HG02840 (cell line): Measurements from ENCODE around the gene NPHP1.
"Not testable (repeated sequence)": the region's sequence is repeated elsewhere in the genome, so short reads cannot be mapped to it uniquely, and the experiment has no call there.

Experiments
- ATAC-seq: cut with Tn5 transposase; IDR thresholded peaks from one replicate; pipeline ENCODE4 v1.9.1; 2021; ENCODE audit warnings: mild to moderate bottlenecking, moderate library complexity, moderate number of reproducible peaks; ENCODE audit not compliant: unreplicated experiment, low FRiP score

The NPHP1 gene

GRCh38 chr2:110105608-110106467, 99.0 kb downstream of the NPHP1 start:
- ATAC-seq: no peak

DNA sequence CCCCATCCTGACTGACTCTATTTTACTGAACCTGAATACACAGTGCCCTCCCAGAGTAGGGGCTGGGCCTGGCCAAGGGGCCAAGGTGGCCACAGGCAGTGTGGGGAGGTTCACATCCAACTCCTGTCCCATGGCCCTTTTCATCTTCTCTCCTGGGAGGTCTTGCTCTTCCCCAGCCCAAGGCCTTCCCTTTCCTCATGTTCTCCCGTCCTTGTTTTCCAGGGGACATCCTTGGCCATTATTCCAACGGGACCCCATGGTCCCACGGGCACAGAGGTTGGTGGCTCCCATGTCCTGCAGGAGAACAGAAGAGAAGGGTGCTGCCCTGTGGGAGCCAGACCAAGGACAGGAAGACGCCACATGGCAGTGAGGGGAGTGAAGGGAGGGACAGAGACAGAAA, 99.6 kb downstream of the NPHP1 start:
- ATAC-seq: no peak

GRCh38 chr2:110104025-110104771, 100.6 kb downstream of the NPHP1 start:
- ATAC-seq: no peak

DNA sequence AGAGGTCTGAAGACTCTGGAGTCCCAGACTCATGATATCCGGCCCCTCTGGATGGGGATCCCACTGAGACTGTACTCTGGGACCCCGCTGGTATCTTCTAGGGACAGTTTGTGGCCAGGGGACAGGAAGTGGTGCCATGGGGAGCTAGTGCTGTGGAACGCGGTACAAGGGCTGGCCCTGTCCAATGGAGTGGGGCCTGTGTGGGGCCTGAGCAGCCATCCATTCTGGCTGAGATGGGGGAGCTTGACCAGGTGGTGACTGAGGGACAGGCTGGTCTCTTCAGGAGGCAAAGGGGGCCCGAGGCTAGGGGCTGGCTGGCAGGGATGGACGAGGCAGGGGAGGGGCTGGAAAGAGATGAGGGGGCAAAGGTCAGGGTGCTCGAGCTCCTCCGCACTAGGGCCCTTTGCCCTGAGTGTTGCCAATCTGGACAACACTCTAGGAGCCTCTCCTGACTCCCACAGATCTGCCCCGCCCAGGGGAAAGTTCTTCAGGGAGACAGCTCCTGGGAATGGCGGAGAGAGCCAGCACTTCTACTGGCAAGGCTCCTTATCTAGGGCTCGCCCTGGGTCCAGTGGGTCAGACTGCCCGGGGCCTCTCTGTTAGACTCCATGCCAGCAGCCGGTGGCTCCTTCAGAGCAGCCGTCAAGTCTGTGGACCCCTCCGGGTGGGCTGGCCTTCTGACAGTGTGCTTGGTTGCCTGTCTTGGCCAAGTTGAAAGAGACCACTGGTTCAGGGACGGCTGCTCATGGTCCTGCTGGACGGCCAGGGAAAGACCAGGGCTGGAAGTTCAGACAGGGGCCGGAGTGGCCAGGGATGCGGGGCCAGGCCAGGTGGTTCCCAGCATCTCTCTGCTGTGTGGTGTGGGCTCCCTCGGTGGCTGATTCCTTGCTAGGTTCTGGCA, 101.5 kb downstream of the NPHP1 start:
- ATAC-seq: no peak

GRCh38 chr2:110101901-110102803, 102.7 kb downstream of the NPHP1 start:
- no peak for ATAC-seq

DNA sequence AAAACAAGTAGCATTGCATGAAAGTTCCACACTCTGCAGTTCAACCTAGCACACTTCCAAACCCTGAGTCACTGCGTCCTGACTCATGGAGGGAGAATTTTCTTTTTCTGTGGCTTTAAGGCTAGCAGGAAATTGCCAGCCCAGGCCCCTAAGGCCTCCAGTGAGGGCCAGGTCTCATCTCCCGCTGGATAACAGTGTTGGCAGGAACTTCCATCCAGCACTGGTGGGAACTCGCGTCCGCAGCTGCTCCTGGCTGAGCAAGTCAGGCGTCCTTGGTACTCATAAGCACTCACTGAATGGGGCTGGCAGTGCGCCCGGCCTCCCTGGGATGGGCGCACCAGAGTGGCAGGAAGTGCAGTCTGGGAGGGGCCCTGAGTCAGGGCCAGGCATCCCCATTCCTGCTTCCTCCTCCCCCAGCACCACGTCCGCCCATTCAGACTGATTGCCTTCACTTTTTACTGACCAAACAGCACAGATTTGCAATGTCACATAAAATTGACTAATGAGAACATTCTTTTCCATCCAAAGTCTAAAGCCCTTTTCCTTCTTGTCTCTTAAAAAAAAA, 103.5 kb downstream of the NPHP1 start:
- no peak for ATAC-seq

DNA sequence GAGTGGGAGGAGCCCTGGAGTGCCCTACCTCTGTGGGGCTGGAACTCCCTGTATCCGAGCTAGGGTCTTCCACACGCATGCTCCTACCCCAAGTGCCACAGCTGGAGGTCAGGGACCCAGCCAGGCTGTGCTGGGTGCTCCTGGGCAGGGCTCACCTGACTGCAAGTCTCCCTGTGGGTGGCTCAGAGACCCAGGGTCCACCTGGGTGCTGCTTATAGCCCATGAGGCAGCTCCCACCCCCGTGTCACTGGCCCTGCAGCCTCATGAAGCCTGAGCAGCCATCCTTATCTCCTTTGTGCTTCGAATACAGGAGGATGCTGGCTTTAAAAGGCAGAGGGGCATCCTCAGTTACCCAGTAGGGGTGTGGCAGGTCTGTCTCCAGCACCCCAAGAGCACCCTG, 103.9 kb downstream of the NPHP1 start:
- not testable (repeated sequence) for ATAC-seq

DNA sequence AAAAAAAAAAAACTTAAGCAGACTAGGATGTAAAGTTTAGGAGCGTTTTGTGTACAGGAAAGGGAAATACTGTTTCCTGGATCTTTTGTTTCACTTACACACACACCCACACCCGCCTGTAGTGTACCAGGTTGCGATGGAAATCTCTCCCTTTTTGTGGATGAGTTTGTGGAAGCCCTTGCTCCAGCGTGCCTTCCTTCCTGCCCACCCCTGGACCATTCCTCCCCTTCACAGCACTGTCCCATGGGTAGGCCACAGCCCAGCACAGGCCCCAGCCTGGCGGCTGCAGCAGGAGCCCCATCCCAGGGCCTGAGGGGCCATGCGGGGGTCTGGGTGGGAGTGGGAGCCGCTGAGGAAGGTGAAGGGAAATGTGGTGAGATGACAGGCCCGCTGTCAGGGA, 104.3 kb downstream of the NPHP1 start:
- ATAC-seq: no peak

- no peak for ATAC-seq
Observed at GRCh38 chr2:110099471-110100225, 105.2 kb downstream of the NPHP1 start.

DNA sequence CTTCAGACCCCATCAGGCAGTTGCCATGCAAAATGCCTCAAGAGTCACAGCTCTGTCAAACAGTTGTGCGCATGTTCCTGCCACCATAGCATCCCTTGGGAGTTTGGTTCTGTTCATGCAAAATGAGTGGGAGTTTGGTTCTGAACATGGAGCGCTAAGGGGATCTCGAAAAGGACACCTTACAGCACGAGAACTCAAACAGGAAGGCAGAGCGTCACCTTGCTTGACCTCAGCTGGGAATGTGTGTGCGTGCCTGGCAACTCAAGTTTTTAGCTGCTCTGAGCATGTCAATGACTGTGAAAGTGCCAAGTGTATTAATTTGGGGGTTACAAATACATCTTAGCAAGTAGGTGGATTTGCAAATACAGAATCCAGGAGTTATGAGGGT, 105.8 kb downstream of the NPHP1 start:
- no peak for ATAC-seq

DNA sequence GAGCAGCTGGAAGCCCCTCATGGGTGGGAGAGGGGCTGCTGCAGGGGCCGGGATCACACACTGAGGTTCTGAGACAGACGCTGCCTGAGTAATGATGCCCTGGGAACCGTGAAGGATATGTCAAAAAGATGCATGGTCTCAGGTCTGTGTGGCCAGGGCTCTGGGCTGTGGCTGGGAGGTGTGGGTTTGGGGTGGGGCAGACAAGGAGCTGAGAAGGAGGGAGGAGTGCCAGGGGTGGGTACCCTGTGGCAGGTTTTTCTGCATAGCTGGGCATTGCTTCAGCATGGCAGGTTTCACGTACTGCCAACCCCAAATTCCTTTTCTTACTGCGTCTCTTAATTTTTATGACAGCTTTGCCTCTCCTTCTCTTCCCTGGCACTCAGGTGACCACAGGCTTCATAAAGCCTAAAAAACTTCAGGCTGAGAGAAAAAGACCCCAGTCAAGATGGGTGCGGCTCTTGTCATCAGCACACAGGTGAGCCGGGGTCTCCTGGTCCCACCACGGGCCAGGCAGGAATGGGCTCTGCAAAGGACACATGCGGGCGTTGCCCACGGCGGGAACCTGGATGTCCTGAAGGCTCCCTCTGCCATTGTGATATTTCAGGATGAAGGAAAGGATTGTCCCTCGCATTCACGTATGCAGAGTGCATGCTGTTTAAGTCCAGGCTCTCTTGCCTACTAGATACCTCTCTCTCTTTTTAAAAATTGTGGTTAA, 107.2 kb downstream of the NPHP1 start:
- ATAC-seq: no peak

GRCh38 chr2:110095994-110096633, 108.7 kb downstream of the NPHP1 start:
- no peak for ATAC-seq

GRCh38 chr2:110094884-110095534, 109.8 kb downstream of the NPHP1 start:
- ATAC-seq: not testable (repeated sequence)

DNA sequence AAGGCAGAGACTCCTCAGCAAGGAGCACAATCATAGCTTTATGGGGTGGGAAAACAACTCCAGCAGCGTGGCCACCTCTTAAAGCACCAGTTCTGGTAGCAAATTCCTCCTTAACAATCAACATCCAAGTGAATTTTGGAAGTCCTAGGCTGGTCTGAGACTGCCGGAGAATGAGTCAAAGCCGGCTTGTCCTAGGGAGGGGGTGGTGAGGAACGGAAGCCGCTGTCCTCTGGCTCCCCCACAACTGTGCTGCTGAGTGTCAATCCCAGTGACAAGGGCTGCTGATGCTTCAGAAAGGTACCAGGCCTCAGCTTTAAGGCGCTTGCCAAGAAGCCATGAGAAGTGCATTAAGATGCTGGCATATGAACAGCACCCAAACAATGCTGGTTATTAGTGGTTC, 110.9 kb downstream of the NPHP1 start:
- ATAC-seq: not testable (repeated sequence)

GRCh38 chr2:110090164-110090563, 114.6 kb downstream of the NPHP1 start:
- not testable (repeated sequence) for ATAC-seq

DNA sequence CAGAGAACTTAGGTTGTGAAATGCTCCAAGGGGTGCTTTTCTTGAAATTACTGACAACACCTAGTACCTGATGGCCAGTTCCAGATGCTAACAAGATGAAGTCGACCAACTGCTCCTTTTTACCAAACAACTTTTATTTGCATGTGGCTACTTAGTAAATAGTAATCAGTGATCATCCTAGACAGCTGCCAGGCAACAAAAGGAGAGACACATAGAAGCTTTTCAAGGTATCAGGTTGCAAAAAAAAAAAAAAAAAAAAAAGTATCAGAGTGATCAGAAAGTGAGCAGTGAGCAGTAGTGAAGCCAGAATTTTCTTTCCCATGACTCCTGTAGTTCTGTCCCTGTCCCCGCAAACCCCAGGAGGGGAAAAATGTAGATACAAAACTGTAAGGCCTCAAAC, 121.1 kb downstream of the NPHP1 start:
- ATAC-seq: not testable (repeated sequence)

DNA sequence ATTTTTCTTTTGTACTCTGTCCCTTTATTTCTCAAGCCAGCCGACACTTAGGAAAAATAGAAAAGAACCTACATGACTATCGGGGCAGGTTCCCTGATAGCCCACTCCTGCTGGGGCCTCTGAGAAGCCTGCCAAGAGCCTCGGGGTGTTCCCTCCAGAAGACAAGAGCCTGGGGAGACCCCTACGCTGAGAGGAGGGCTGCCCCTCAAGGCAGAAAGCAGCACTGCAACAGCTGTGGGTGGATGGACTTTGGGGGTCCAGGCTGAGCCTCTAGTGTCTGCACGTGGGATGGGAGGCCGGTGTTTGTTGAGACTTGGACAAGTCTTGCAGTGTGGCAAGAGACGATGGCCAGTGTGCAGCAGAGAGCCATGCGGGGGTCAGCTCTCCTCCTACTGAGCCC, 121.7 kb downstream of the NPHP1 start:
- ATAC-seq: not testable (repeated sequence)
